GM12873 (cell line): Measurements from ENCODE around the gene KRAS.

Experiments
- TF ChIP-seq, protein P1 (sequence below): IDR thresholded peaks from 2 replicates; pipeline ENCODE4 v1.5.1; 2012; ENCODE audit warnings: low read depth, mild to moderate bottlenecking, moderate library complexity, low read length, control low read depth; ENCODE audit not compliant: insufficient read depth; ENCODE audit errors: missing control alignments

Gene KRAS

DNA sequence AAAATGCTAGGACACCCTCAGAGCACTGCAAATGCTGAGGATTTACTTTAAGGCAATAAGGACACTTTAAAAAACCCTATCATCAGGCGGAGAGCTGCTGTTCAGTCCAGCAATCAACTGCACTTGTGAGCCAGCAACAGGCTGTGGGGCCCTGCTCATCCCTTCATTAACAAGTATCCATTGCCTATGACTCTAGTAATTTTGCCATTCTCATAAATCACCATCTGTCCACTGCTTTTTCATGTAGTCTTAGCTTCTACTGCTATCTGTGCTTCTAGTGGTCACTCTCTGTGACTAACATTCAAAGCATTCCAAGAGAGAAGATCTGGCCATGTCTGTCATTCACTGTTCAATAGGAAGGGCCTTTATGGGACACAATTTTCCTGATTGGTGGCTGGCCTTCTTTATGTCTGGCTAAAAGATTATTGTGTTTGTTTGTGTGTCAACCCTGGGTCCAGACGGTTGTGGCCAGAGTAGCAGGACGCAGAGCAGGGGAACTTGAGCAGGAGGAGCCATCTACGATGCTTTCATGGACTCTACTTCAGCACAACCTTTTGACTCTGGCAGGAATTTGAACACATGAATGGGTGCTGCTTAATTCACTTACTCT, 3.6 kb upstream of the KRAS start:
- TF ChIP-seq, protein P1, sequence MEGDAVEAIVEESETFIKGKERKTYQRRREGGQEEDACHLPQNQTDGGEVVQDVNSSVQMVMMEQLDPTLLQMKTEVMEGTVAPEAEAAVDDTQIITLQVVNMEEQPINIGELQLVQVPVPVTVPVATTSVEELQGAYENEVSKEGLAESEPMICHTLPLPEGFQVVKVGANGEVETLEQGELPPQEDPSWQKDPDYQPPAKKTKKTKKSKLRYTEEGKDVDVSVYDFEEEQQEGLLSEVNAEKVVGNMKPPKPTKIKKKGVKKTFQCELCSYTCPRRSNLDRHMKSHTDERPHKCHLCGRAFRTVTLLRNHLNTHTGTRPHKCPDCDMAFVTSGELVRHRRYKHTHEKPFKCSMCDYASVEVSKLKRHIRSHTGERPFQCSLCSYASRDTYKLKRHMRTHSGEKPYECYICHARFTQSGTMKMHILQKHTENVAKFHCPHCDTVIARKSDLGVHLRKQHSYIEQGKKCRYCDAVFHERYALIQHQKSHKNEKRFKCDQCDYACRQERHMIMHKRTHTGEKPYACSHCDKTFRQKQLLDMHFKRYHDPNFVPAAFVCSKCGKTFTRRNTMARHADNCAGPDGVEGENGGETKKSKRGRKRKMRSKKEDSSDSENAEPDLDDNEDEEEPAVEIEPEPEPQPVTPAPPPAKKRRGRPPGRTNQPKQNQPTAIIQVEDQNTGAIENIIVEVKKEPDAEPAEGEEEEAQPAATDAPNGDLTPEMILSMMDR: no peak

DNA sequence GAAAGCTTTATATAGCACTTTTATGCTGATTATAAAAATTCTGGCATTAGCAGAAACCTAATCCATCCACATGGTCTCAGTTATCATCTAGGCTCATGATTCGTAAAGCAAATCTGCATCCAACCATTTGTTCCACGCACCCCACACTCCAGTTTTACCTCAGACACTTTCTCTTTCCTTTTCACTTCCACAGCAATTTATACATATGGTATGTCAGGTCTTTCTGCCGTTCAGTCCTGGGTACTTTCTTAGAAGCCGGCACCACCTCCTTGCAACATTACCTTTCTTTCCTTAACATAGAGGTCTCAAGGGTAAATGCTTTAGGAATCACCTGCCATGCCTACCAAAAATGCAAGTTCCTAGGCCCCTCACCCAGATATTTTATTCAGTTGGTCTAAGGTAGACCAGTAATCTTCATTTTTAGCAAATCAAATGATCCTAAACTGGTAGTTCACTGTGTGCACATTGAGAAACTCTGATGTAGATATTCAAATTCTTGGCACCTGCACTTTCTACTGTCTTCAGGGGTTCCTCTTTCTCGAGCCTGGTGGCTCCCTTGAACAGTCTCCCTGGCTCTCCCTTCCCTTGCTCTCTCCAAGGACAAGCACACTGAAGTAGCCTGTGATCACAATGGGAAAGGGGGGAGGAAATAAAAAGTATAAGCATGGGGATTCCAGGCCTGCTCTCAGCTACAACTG, 2.8 kb upstream of the KRAS start:
- TF ChIP-seq, protein P1: no peak

DNA sequence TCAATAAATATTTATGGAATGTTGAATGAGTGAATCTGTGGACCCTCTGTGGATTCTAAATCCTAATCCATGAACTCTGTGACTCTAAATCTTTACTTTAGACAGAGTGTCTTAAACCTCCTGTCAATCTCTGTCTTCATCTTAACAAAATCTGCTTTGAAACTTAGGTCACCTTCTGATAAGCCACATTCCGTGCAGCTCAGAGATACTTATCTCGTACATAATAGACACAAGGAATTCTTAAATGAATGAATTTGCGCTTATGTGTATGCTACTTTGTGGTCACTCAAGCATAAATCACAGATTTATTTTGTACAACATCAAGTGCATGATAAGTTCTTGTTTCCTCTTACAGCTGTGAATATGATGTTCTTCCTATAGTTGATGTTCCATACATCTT, 2.2 kb upstream of the KRAS start:
- TF ChIP-seq, protein P1: no peak

DNA sequence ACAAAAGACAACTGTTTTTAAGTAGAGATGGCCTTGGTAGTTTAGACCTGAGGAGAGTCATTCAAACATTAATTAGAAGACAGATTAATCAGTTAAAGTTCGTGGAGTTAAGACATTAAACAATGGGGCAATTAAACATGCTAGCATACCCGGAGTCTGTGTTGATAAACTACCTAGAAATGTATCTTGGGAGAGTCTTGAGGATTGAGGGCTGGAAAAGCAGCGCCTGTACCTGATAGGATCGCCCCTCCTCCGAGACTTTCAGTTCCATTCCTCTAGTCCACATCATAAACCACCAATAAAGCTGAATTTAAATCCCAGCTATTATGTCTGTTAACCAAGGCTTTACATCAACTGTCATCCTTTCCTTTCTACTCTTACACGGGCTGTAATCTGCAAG, 1.0 kb upstream of the KRAS start:
- TF ChIP-seq, protein P1: no peak

DNA sequence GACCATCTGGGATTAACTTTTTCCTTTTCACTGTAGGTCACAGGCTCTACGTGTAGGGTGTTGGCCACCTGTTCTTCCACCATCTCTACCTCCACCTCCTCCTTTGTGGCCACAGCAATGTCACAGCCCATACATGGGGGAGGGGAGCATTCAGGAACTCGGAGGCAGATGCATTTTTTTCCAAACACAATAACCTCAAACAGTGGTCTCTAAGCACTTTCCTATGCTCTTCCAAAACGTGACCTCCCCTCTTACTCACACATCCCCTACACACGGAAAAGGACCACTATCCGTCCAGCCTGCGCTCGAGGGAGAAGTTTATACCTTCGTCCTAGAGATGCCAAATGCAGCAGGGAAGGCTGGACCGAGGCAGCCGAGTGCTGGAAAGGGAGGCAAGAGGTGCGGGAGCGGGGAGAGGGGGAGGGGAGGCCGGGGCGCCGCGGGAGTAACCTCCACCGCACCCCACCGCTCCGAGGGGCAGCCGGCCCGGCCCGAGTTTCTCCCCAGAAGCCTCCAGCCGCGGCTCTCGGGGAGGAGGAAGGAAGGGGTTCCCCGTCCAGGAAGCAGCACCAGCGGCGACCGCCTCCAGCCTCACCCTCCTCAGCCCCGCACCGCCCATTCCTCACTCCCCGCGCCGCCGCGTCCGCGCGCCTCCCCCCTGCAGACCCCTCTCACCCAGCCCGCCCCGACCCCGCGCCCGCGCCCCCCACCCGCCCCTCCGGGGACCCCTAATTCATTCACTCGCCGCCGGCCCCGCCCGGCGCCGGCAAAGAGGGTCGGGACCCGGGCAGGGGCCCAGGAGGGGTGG, 594 bp downstream of the KRAS start:
- TF ChIP-seq, protein P1: no peak

DNA sequence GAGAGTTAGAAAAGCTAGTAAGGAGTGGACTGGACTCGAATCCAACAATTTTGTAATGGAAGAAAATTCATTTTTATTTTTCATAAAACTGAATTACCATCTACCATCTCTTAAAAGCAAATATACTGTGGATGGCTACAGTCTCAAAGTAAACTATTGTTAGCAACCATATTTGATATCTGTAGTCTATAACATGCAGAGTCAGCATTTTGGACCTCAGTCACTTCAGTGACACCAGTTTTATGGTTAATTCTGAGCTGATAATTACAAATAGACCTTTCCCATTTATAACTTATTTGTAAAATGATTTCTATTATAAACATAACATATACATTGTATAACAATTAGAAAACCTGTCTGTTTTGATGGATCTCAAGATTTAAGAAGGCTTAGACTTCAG, 2.0 kb downstream of the KRAS start:
- TF ChIP-seq, protein P1: no peak

DNA sequence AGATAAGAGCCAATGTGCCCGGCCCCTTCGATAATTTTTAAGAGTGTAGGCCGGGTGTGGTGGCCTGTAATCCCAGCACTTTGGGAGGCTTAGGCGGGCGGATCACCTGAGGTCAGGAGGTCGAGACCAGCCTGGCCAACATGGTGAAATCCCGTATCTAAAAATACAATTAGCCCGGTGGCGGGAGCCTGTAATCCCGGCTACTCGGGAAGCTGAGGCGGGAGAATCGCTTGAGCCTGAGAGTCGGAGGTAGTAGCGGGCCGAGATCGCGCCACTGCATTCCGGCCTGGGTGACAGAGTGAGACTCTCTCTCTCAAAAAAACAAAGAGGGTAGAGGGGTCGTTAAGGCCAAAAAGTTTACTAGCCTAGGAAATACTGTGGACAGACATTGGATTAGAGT, 2.6 kb downstream of the KRAS start:
- TF ChIP-seq, protein P1: no peak
